M059J (cell line): ENCODE measurements around the gene TFDP2. TPM values are rescaled to one million over a fixed set of nuclear protein-coding genes. Genes with fewer than 3 reads are reported as not detected.
"Not testable (repeated sequence)": the region's sequence is repeated elsewhere in the genome, so short reads cannot be mapped to it uniquely, and the experiment has no call there.

Experiments
- DNase-seq: peaks from one replicate; pipeline ENCODE4 v3.0.0-alpha.2; 2012; ENCODE audit warnings: low read depth
- total RNA-seq: library from RNA; depleted of rRNA; stranded (reverse); fragments of >200 nt; shearing (Covaris generic); gene quantifications from 2 replicates; pipeline ENCODE4 v1.2.3, GENCODE V29; 2014

The TFDP2 gene
- total RNA-seq, 1 experiment from 2014 or later, result 91.1 TPM

DNA sequence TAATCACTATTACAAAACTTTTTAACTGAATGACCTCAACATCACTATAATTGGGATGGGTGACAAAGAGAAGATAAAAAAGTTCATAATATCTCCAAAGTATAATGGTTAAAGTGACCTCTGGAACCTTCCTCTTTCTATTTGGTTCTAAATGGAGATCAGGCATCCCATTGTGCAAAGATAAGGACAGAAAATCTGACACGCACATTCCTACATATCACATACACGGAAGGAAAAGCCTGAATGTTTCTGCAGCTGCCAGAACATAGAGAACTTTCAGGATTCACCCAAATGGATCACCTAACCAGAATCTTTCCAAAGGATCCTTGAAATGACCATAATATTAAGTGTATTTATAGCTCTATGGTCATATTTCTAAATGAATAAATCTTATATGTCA lies 128.2 kb downstream of the TFDP2 start:
- DNase-seq, result no peak

DNA sequence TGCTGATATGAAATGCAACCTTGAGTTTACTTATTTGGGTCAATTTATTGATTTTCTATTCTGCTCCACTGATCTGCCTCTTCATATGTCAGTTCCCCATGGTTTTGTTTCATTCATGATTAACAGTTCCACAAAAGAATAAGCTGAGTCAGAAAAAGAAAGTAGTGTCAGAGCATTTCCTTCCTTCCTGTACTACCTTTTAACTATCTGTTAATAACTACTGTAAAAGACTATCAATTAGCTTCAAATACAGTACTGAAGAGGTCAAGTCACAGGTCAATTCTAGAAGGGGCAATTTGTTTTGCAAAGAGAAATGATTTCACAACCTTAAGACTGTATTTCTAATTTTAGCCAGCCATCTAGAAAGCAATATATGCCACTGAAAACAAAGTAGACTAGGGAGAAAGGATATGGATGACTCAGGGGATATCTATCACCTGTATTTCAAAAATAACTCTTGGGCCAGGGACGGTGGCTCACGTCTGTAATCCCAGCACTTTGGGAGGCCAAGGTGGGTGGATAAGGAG lies 129.5 kb downstream of the TFDP2 start:
- DNase-seq, result peak; percentile 44

DNA sequence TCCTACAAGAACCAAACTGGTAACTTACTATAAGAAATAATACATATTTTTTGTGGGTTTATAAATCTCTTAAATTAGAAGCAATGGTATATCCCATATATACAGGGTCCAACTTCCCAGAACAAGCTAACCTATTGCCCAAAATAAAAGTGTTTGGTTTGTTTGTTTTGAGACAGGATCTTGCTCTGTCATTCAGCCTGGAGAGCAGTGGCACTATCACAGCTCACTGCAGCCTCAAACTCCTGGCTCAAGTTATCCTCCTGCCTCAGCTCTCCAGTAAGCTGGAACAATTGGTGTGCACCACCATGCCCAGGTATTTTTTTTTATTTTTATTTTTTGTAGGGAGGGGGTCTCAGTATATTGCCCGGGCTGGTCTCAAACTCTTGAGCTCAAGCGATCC lies 135.4 kb downstream of the TFDP2 start:
- DNase-seq, result no peak

DNA sequence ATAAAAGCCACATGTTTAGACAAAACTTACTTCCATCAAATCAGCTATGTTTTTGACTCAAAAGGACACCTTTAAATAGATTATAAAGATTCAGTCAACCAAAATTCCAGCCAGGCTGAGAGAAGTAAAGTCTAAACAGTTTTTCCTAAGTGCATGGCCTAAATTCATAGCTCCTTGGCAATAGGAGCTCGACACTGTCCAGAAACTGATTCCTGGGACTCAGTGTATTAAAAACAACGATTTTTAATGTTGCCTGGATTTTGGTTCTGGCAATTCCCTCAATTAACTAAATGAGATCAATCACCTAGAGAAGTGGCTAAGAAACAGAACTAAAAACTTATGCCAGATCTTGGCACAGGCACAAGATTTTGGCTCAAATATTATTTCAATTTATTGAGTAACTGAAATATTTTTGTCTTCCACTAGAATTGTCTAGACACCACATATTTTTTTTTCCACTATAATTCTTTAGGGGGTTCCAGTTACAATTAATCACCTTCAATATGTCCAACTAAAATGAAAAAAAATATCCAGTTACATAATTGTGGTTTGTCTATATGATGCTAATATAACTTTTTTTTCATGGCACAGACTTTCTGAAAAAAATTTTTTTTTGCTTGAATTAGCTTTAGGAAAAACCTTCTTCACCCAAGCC lies 135.9 kb downstream of the TFDP2 start:
- no peak for DNase-seq

DNA sequence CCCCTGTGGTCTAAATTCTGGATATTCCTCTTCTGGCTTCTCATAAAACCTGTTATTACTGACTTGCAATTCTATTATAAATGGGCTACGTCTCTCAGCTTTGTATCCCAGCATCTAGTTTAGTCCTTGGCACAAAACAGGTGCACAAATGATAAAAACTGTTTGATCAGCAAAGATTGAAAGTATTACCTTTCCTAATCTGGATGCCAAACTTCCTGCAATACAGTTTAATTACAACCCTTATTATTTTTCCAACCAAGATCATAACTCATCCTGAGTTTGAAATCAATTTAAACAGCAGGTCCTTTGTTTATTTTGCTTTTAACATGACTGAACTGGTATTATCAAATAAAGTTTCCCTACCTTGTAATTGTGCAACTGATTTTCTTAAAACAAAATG lies 140.3 kb downstream of the TFDP2 start:
- no peak for DNase-seq

DNA sequence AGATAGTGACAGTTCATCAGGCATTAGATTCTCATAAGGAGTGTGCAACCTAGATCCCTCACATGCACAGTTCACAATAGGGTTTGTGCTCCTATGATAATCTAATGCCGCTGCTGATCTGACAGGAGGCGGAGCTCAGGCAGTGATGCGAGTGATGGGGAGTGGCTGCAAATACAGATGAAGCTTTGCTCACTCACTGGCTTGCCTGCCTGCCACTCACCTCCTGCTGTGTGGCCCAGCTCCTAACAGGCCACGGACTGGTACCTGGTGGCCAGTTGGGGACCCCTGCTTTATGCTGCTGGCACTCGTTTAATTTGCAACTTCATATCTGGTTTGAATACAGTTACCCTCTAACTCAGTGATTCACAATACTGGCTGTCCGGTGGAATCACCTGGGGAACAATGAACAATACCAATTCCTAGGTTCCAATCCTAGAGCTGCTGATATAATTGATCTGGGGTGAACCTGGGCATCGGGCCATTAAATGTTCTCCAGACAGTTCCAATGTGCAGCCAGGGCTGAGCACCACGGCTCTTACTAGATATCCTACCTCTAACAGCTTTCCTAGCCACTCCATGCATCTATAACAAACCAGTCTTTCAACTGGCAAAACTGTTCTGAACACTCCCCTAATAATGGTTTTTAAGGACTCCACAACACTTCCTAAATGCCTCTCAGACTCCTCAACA lies 141.5 kb downstream of the TFDP2 start:
- DNase-seq, result no peak

DNA sequence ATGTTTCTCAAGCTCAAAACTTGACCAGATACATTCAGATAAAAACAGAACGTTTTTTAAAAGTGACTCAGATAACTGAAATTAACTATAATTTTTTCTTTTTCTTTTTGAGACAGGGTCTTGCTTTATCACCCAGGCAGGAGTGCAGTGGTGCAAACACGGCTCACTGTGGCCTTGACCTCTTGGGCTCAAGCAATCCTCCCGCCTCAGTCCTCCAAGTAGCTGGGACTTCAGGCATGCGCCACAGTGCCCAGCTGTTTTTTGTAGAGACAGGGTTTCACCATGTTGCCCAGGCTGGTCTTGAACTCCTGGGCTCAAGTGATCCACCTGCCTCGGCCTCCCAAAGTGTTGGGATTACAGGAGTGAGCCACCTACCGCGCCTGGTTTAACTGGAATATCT lies 144.4 kb downstream of the TFDP2 start:
- DNase-seq, result not testable (repeated sequence)

DNA sequence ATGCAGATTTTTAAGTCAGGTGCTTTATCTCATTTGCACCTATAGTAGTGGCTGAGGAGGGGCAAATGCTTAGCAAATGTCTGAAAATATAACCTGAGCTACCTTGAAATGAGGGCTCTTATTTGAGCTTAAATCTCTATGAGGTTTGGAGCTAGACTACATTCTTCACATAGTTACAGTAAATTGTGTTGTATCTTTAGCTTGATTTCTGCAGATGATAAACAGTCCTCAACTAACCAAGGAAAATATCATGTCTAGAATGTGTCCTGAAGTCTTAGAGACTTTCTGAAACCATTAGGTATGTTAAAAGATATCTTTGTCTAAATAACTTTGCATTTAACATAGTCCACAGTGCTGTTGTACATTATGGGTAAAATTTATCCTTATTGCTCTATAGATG lies 145.3 kb downstream of the TFDP2 start:
- DNase-seq, result no peak

DNA sequence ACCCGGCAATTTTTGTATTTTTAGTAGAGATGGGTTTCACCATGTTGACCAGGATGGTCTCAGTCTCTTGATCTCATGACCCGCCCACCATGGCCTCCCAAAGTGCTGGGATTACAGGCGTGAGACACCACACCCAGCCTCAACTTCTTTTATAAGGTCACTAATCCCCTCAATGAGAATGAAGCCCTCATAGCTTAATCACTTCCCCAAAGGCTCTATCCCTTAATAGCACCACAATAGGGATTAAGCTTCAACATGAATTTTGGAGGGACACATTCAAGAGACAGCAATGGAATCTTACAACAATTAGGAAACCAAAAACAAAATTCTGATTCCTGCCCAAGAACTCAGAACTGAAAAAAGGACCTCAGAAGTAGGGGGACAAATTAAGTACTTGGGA lies 146.1 kb downstream of the TFDP2 start:
- no peak for DNase-seq

DNA sequence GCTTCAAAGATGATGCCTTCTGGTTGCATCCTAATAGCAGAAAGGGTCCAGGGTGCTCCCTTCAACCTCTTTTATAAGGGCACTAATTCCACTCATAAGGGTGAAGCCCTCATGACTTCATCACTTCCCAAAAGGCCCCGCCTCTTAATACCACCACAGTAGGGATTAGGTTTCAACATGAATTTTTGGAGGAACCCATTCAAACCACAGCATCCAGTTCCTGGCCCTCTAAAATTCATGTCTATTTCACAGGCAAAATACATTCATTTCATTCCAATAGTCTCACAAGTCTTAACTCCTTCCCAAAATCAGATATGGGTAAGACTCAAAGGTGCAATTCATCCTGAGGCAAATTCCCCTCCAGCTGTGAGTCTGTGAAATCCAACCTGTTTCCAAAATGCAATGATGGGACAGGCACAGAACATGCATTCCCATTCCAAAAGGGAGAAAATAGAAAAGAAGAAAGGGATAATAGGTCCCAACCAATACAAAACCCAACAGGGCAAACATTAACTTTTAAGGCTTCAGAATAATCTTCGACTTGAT lies 148.9 kb downstream of the TFDP2 start:
- DNase-seq, result peak; percentile 40

DNA sequence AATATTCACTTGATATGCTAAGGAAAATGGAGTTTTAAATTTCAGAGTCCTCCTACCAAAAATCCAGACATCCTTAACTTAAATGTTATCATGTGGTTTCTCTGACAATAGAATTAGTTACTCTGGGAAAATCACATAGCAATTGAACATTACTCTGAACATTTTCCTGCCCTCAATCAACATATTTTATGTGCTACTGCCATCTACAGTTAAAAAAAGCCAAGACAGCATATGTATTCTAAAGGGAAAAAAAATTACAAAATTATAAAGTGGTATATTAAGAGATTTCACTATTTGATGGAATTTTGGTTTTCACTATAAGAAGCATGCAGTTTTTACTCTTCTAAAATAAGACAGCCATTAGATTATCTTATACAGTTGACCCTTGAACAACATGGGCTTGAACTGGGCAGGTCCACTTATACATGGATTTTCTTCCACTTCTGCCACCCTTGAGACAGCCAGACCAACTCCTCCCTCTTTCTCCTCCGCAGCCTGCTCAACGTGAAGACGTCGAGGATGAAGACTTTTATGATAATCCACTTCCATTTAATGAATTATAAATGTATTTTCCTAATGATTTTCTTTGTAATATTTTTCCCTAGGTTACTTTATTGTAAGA lies 150.6 kb downstream of the TFDP2 start:
- DNase-seq, result peak; percentile 46

DNA sequence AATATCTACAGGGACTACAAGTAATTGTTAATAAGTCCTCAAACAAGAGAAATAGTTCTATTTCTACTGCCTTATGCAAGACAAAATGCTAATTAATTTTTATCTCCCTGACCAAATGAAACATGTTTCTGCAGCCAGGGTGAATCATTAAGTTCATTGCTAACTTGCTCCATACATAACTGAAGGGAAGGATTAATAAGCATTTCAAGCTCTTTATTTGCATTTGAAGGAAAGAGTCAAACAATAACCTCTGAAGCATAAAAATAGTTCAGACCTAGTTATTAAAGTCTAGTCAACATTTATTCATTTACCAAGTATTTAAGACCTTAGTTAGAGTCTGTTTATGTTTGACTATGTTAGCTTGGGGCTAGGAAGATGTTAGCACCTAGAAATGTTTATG lies 152.9 kb downstream of the TFDP2 start:
- peak; percentile 7 for DNase-seq

DNA sequence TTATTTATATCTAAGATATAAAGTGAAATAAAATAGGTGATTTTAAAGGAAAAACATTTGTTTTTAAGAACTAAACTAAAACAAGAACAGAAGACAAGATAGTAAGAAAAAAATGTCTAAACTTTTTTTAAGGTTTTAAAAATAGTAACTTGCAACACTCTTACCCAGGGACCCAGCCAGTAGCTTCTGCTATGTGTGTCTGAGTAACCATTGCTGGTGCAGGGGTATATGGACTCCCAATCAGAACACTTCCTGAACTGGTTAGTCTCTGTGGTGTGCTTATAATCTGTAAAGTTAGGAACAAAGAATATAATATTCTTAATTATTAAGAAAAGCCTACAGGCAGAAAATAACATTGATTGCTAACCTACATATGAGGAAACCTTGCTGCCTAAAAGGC lies 154.5 kb downstream of the TFDP2 start:
- DNase-seq, result no peak

DNA sequence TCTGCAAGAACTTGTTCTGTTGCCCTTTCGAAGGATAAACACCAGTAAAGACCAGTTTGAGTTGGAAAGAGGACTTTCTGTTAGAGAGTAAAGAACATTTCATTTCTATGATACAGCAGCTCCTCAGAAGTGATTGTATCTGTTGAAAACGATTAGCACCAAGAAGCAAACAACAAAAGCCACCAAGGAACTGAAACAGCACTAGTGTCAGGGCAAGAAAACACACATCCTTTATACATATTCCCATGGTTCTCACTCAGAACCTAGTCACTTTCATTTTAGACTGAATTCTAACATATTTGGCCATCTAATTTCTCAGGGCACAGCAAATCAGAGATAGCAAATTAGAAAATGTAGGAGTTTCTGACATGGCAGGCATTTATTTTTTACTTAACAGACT lies 156.8 kb downstream of the TFDP2 start:
- no peak for DNase-seq

DNA sequence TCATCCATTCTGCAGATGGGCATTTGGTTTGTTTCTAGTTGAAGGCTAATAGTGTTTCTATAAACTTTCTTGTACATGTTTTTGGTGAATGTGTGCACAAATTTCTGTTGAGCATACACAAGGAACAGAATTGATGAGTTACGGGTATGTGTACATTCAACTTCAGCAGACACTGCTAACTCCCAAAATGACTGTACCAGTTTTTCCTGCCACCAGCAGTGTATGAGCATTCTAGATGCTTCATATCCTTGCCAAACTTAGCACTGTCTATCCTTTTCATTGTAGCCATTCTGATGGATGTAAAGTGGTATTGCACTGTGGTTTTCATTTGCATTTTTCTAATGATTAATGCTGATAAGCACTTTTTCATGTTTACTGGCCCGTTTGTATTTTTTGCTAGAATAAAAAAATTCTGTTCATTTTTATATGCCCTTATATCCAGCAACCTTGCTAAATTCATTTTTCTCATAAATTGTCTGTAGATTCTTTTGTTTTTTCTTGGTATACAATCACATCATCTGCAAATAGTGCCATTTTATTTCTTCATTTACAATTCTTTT lies 162.7 kb downstream of the TFDP2 start:
- no peak for DNase-seq

DNA sequence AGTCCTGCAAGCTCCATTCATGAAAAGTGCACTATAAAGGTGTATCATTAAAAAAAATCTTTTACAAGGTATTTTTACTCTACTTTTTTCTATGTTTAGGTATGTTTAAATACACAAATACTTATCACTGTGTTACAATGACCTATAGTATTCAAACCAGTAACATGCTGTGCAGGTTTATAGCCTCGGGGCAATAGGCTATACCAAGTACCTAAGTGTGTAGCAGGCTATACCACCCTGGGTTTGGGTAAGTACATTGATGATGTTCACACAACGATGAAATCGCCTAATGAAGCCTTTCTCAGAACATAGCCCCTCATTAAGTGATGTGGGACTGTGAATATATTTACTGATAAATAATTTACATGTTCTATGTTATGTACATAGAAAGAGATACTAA lies 168.3 kb downstream of the TFDP2 start:
- DNase-seq, result no peak

DNA sequence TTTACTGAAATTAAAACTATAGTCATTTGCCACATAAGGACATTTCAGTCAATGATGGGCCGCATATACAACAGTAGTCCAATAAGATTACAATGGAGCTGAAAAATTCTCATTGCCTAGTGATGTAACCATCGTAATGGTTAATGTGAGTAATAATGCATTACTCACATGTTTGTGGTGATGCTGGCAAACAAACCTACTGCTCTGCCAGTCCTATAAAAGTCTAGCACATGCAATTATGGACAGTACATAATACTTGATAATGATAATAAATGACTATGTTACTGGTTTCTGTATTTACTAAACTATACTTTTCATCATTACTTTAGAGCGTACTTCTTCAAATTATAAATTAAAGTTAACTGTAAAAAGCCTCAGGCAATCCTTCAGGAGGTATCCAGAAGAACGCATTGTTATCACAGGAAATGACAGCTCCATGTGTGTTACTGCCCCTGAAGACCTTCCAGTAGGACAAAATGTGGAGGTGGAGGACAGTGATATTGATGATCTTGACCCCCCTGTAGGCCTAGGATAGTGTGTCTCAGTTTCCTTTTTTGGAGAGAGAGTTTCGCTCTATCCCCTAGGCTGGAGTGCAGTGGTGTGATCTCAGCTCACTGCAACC lies 170.2 kb downstream of the TFDP2 start:
- peak; percentile 95 for DNase-seq

DNA sequence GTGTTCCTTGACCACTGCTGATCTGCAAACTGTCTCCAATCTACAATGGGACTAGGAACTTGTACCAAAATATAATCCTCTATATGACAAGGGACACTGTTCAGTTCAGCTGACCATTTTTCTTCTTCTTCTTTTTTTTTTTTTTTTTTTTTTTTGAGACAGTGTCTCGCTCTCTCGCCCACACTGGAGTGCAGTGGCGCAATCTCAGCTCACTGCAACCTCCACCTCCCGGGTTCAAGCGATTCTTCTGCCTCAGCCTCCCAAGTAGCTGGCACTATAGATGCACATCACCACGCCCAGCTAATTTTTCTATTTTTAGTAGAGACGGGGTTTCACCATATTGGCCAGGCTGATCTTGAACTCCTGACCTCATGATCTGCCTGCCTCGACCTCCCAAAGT lies 174.6 kb downstream of the TFDP2 start:
- DNase-seq, result not testable (repeated sequence)

DNA sequence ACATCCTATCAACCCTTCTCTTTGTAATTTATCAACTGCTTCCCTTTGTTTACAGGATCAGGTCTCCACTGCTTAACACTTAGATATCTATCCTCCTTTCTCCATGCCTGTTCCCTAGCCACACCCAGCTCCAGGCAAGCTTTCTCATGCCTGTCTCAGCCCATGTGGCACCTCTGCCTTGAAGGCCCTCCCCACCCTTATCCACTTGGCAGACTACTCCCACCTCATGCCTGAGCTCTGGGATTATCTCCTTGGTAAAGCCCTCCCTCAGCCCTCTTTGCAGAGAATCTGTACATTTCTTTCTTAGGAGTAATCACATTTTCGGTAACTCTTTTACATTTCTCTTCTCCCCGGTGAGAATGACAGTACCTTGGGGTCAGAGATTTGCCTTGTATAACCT lies 176.9 kb downstream of the TFDP2 start:
- DNase-seq, result no peak

DNA sequence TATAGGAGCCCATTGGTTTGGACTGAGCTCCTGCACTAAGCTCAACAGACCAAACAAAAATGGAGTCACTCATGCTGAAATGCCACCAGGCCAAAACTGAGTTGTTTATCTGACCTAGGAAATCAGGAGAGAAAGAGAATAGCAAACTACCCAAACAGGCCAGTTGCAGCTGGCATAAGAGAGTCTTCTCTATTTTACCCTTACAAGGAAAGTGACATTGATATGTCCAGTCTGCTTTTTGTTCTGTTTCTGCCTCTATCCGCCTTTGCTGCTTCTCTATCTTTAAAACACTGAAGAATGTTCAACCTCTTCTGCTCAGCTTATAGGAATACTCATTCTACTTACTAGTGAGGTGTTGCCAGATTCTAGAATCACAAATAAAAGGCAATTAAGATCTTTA lies 177.8 kb downstream of the TFDP2 start:
- no peak for DNase-seq

DNA sequence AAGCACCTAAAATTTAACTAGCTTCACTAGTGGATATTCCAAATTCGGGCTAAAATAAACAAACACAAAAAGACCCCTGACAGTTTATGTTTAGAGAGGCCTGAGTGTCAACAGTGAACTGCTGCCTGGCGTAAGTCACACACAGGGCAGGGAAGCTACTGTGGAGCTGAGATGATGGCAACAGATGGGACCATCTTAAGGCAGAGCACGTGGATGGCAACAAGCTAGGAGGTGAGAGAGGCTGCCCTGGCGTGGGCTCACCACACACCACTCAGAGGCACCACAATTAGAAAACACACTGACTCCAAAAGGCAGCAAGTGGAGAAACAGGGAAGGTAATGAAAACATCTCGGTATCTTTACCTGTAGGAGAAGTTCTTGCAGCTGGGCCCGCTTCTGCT lies 179.6 kb downstream of the TFDP2 start:
- DNase-seq, result no peak

DNA sequence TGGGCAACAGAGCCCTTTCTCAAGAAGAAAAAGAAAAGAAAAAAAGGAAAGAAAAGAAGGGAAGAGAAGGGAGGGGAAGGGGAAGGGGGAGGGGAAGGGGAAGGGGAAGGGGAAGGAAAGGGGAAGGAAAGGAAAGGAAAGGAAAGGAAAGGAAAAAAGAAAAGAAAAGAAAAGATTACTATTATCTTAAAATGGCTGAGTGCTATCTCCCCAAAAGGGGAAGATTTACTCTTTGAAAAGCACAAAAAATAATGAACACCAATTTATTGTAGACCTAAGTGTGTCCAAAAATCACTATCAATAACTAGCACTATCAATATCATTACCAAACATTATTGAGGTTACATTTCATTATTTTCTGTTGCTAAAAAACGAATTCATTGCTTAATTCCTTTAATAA lies 183.9 kb downstream of the TFDP2 start:
- DNase-seq, result no peak
